Peyer's patch (tissue), 4 donors: ENCODE measurements around the gene TFDP1.

ENCODE experiments used
- POLR2A ChIP-seq, 2 donors: fragments of 450-650 bp; IDR thresholded peaks; one replicate each; pipeline ENCODE4 v1.5.1; 2017; ENCODE audit warnings: antibody characterized with exemption in 2 of 2, mild to moderate bottlenecking in 2 of 2, moderate library complexity in 2 of 2
- TF ChIP-seq, protein P1 (sequence below), 6 experiments: fragments of 450-650 bp in 4 of 6; fragments of 200-600 bp in 2 of 6; sonication (generic) in 1 of 6; IDR thresholded peaks; one replicate each; pipeline ENCODE4 v1.5.1; 2017 to 2019; ENCODE audit warnings: antibody characterized with exemption in 6 of 6, mild to moderate bottlenecking in 3 of 6, moderate library complexity in 1 of 6

GRCh38 chr13:113648216-113648610 is 63.7 kb downstream of the TFDP1 start:
- no peak for TF ChIP-seq POLR2A (IDR thresholded peaks at IDR 0.05)
- TF ChIP-seq, protein P1, sequence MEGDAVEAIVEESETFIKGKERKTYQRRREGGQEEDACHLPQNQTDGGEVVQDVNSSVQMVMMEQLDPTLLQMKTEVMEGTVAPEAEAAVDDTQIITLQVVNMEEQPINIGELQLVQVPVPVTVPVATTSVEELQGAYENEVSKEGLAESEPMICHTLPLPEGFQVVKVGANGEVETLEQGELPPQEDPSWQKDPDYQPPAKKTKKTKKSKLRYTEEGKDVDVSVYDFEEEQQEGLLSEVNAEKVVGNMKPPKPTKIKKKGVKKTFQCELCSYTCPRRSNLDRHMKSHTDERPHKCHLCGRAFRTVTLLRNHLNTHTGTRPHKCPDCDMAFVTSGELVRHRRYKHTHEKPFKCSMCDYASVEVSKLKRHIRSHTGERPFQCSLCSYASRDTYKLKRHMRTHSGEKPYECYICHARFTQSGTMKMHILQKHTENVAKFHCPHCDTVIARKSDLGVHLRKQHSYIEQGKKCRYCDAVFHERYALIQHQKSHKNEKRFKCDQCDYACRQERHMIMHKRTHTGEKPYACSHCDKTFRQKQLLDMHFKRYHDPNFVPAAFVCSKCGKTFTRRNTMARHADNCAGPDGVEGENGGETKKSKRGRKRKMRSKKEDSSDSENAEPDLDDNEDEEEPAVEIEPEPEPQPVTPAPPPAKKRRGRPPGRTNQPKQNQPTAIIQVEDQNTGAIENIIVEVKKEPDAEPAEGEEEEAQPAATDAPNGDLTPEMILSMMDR (IDR thresholded peaks at IDR 0.05), result no peak
